ENCODE measurements around the gene PPP3CA.

The PPP3CA gene

GRCh38 chr4:101329592-101329991, 17.7 kb downstream of the PPP3CA start:
- no peak for DNase-seq

DNA sequence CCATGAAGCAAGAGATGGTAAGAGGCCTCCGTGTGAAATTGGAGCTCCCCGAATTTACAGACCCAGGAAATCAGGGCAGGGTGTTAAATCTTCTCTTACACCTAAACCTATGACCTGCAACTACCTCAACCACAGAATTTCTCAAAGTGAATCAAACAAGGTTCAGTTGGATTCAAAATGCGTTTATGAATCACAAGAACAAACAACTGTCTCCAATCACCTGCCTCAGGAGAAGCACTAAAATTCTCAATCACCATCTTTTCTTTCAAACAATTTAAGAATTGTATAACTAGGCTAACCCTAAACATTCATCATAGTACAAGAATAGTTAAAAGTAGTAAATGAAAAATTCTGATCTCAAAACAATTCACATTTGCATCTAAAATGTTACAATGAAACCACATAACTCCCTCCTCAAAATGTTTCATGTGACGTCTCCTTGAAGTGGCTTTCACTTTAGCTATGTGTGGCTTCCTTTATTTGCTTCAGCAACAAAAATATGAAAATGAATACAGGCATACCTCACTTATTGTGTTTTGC, 19.2 kb downstream of the PPP3CA start:
- DNase-seq, result peak; percentile 25

DNA sequence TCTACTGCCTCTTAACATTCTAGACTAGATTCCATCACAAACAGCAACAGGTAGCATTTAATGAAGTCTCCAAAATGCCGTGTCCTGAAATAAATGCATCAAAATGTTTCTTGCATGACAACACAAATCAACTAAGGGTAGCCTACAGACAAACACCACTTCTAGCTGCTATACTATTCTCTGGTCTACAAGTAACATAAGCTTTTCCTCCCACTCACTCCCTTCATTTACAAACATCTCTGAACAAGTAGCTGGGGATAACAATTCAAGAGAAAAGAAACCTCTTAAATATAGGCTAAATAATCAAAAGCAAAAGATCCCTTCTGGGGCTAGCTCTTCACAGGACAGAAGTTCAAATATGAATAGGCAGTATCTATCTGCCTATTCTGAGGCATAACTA, 20.8 kb downstream of the PPP3CA start:
- DNase-seq, result no peak

- no peak for DNase-seq
Observed at GRCh38 chr4:101322743-101323142, 24.6 kb downstream of the PPP3CA start.

GRCh38 chr4:101321481-101322042, 25.8 kb downstream of the PPP3CA start:
- DNase-seq, result no peak

DNA sequence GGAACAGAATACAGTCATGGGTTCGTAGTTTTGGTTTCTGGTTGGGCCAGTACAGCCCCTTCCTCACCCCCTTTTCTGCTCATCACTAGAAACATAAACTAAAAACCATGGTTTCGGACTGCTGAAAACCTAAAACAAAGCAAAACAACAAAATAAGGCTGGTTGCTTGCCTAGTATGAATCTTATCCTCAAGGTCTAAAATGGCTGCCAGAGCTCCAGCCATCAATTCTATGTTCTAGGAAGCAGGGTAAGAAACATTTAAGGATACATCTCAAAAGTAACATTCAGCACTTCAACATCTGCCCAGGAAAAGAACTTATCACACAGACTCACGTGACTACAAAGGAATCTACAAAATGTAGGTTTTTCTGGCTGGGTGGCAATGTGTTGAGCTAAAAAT, 31.5 kb downstream of the PPP3CA start:
- DNase-seq, result no peak

GRCh38 chr4:101315041-101315440, 32.3 kb downstream of the PPP3CA start:
- no peak for DNase-seq

DNA sequence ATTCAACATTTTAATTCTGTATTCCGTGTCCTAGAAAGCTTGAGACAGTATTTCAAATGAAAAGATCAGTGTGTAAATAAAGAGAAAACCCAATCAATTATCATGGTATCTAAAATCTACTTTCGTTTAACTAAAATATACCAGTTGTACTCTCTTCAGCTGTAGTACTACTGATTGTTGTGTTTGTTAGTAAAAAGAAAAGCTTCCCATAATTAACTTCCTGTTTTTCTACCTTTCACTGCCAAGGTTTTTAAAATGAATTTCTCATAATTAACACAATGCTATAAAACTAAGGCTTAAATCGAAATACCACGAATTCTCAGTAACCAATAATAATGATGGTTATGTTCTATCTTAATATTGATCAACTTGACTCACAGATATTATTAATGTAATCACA, 37.4 kb downstream of the PPP3CA start:
- DNase-seq, result no peak

DNA sequence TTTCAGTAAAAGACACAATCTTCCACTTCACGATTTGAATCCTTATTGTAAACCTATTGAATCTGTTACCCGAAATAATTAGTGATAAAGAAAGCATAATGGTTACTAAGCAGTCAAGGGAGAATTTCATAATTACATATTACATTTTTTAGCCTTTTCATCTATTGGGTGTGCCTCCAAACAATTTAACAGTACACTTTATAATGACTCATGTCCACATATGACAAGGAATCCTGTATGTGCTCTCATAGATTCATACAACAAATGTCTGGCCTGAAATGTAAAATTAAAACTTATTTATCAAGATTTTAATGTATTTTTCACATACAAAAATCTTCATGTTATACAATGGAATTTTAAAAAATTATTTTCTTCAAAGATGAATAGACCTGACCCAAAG, 39.4 kb downstream of the PPP3CA start:
- no peak for DNase-seq

DNA sequence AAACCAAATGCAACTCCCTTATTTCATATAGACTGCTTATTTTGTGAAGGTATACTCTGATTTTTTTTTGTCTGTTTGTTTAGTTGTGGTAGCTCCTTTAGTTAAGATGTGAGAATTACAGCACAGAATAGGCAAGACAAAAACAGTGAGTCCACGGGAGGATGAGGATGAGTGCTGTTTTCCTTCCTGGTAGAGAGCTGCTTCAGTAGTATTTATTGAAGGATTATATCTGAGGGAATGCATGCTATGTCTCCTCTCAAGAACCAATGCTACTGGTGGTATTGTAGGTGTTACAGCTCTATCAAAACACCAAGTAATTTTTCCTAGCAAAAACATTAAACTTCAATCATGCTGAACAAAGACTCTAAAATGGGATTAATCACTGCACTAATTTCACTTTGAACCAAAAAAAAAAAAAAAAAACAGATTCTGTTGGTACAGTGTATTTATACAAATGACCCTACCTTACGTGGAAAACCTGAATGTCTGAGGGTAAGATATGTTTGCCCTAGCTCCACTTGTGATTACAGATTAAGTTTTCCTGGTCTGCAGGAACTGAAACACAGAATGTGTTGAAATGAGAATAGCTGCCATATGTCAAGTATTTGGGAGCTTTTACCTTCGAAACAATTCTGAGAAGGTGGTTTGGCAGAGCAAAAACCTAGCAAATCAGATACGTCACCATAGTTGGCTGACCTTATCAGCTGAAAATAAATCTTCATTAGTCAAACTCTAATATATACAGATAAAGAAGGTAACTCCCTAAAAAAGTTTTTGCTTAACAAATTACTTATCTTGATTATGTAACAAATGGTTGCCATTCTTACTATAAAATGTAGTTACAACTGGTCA, 40.3 kb downstream of the PPP3CA start:
- DNase-seq, result no peak

DNA sequence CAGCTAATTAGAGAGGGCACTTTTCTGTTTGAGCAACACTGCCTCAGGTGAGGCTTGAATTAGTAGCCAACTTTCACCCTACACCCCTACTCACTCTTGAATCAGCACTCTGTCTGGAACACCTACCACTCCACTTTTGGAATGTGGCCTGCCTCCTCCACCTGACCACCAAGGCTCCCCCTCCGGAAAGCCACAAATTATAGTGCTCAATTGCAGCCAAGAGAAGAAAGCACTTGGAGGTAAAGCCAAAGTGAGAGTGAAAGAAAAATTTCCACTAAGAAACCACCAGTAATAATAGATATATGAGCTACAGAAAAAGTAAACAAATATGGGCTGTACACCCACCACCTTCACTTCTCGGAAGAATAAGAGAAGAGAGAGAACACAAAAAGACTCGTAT, 41.1 kb downstream of the PPP3CA start:
- DNase-seq, result no peak

GRCh38 chr4:101304916-101305315, 42.4 kb downstream of the PPP3CA start:
- DNase-seq, result no peak

- no peak for DNase-seq
Observed at GRCh38 chr4:101299899-101300540, 47.3 kb downstream of the PPP3CA start.

DNA sequence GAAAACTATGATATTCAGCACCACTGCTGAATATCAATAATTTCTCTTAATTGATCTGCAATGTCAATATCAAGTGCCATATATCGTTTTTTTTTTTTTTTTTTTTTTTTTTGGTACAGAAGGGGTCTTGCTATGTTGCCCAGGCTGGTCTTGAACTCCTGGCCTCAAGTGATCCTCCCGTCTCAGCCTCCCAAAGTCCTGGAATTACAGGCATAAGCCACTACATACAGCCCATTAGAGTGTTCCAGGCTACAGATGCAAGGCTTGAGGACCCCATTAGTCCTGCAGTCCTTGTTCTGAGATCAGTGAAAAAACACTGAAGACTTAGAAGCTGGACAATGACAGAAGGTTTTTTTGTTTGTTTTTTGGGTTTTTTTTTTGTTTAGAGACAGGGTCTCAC, 48.3 kb downstream of the PPP3CA start:
- no peak for DNase-seq

DNA sequence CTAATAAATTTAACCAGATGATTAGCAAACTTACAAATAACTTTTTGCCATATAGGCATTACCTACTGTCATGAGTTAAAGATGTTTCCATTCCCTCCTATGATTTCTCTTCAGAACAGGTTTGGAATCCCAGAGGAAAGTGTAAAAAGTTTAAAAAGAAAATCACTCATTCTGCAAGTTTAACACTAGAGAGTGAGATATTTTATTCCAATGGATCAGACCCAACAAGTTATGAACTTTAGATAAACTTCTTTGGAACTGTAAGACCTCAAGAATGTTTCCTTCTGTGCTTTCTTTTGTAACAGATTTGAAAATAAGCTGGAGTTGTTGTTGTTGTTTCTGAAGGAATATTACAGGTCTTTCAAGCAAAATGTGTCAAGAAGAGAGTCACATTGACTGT, 51.6 kb downstream of the PPP3CA start:
- DNase-seq, result no peak

DNA sequence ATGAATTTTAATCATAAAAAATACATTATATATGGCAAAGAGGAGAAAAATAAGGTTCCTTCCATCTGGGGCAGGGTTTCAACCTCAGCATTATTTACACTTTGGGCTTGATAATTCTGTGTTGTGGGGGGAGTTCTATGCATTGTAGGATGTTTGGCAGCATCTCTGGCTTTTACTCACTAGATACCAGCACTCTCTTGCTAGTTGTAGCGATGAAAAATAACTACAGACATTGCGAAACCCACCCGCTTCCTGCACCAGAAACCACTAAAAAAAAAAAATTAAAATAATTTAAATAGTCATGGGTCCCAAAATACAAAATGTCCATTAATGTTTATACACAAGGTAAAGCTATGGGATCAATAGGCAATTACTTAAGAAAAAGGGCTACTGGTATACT, 52.7 kb downstream of the PPP3CA start:
- DNase-seq, result no peak

GRCh38 chr4:101292901-101293300, 54.4 kb downstream of the PPP3CA start:
- DNase-seq, result no peak

DNA sequence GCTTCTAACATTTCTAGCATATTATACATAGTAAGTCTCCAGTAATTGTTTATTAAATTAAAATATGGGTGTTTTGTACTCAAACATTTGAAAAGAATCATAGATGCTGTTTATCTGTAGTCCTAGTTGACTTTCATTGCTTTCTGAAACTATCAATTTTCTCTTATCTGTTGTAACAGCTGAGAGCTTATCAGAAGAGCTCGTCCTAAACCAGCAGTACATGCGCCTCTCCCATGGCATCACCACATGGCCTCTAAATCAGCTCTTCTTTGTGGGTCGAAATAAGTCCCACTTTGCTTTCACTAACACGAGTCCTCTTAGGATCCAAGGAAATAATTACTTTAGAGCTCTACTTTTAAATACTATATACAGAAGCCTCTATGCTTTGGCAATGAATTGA, 55.1 kb downstream of the PPP3CA start:
- no peak for DNase-seq

- DNase-seq, result no peak
Observed at GRCh38 chr4:101291198-101291597, 56.1 kb downstream of the PPP3CA start.

GRCh38 chr4:101290654-101291053, 56.7 kb downstream of the PPP3CA start:
- no peak for DNase-seq

GRCh38 chr4:101289306-101289705, 58.0 kb downstream of the PPP3CA start:
- DNase-seq, result no peak

GRCh38 chr4:101288365-101289145, 58.8 kb downstream of the PPP3CA start:
- DNase-seq, result peak; percentile 80

DNA sequence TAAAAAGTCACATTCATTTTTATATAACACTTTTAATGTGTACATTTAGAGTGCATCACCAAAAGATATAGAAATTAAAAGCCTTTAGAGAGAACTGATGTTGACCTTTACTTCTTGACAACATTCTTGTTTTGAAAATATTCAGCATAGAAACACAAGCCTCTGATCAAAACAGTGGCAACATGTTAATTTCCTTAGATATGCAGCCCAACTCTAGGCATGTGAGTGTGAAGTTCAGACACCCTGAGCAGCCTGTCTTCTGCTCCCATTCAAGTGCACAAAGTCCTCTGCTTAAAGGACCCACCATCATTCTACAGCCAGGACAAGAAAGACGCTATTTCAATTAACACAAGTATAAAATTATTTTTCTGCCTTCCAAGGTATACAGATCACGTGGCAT, 60.0 kb downstream of the PPP3CA start:
- DNase-seq, result no peak
